PC-3 (cell line): ENCODE data around the gene PCGF1.

ENCODE experiments used
- CTCF ChIP-seq: fragments of 300-600 bp; sonication (generic); conservative IDR thresholded peaks from 2 replicates; pipeline ENCODE4 v1.5.1; 2017; ENCODE audit warnings: antibody characterized with exemption, low read depth, mild to moderate bottlenecking, low read length
- EZH2 ChIP-seq: fragments of 300-600 bp; sonication (generic); IDR thresholded peaks from one replicate; pipeline ENCODE4 v1.6.1; 2017; ENCODE audit warnings: antibody characterized with exemption, mild to moderate bottlenecking, low read length; ENCODE audit not compliant: unreplicated experiment
- EZH2phosphoT487 ChIP-seq: fragments of 300-600 bp; sonication (generic); IDR thresholded peaks from 2 replicates; pipeline ENCODE4 v1.6.1; 2018; ENCODE audit warnings: mild to moderate bottlenecking, antibody characterized with exemption, low read length, borderline replicate concordance

GRCh38 chr2:74542978-74543377, 35.5 kb upstream of the PCGF1 start:
- no peak for TF ChIP-seq CTCF
- no peak for TF ChIP-seq EZH2
- no peak for TF ChIP-seq EZH2phosphoT487
